Hepatocyte (in vitro differentiated cells): ENCODE measurements around the gene FXYD5.

Experiments
- CTCF ChIP-seq: fragments of 200-600 bp; sonication (generic); IDR thresholded peaks from 2 replicates; pipeline ENCODE4 v1.5.1; 2016; ENCODE audit warnings: antibody characterized with exemption, mild to moderate bottlenecking; ENCODE audit not compliant: poor library complexity
- EZH2 ChIP-seq: fragments of 200-600 bp; sonication (generic); IDR thresholded peaks from 2 replicates; pipeline ENCODE4 v1.6.1; 2016; ENCODE audit warnings: antibody characterized with exemption, mild to moderate bottlenecking, borderline replicate concordance
- EZH2phosphoT487 ChIP-seq: fragments of 200-600 bp; sonication (generic); IDR thresholded peaks from one replicate; pipeline ENCODE4 v1.6.1; 2018; ENCODE audit warnings: antibody characterized with exemption, mild to moderate bottlenecking, low read depth, moderate library complexity; ENCODE audit not compliant: unreplicated experiment, severe bottlenecking

GRCh38 chr19:35212241-35212640 lies 57.7 kb downstream of the FXYD5 start:
- no peak for TF ChIP-seq CTCF
- TF ChIP-seq EZH2: no peak
- no peak for TF ChIP-seq EZH2phosphoT487
